ENCODE measurements around the gene IGF2BP1. TPM values are rescaled to one million over a fixed set of nuclear protein-coding genes. Genes with fewer than 3 reads are reported as not detected.

IGF2BP1 gene
- total RNA-seq, 5 donors from 2014 or later (not counting 1 experiment from before 2014, with no cell fraction given): 0.43 to 1.4 (median 0.61) TPM; not detected in 2

DNA sequence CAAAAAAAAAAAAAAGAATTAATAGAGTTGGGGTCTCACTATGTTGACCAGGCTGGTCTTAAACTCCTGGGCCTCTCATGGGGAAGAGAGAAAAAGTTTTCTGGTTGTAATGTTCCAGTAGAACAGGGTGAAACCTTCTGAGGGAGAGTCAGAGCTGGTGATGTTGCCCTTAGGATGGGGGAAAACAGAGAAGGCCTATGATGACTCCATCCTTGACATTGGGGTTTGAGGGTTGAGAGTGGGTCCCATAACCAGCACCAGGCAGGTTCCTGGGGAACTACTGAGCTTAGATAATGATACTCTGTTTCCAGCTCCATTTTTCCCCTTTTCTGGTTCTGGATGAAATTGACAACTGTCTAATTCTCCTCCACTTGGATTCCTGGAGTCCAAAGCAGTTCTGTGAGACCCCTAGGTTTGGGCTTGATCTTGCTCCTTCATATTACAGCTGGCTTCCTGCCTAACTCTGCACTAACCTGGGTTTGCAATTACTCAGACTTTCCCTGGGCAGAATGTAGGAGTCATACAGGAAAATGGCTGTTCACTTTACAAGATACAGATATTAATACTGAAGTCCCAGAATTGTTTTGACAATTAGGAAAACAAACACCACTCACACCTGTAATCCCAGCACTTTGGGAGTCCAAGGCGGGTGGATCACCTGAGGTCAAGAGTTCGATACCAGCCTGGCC is 72.5 kb downstream of the IGF2BP1 start:
- no peaks in the 10 kb centered on the region for H3K36me3 ChIP-seq (ENCODE audit: control insufficient read depth in 2 of 2, extremely low read depth in 1 of 2, insufficient read depth in 1 of 2, low read length in 1 of 2)
- Mint-ChIP-seq H3K9me3 (no peaks in the 10 kb centered on the region), H3K36me3 (no peaks in the 10 kb centered on the region), H3K4me3 (no peak overlapping the region), H3K4me1 (no peaks in the 10 kb centered on the region), H3K27ac (no peak overlapping the region), H3K27me3 (peaks cover 2 to 5% of the 10 kb centered on the region in 2 donors)
- H3K27ac ChIP-seq (ENCODE audit: low read length): no peak overlapping the region
- peaks cover 0 to 3% of the 10 kb centered on the region in 2 experiments for H3K27me3 ChIP-seq (replicated peaks in 1 of 2; ENCODE audit: control insufficient read depth in 2 of 2, extremely low read depth in 1 of 2, insufficient read depth in 2 of 2, low read length in 1 of 2)
- ATAC-seq (replicated peaks in 1 of 4) (no peak), DNase-seq (no peak)
- ChIA-PET CTCF (no interaction called here), POLR2A (no interaction called here)
- no peaks in the 10 kb centered on the region for H3K4me1 ChIP-seq (ENCODE audit: control insufficient read depth in 1 of 2, extremely low read depth in 1 of 2, insufficient read depth in 2 of 2, low read length in 2 of 2)
- H3K9me3 ChIP-seq: no peaks in the 10 kb centered on the region
- no peak overlapping the region for H3K4me3 ChIP-seq (ENCODE audit: control insufficient read depth in 1 of 2, extremely low read depth in 1 of 2, low read length in 1 of 2)
- no CpG with 5 or more reads among the region's 2 CpGs for WGBS (ENCODE audit: insufficient coverage)

DNA sequence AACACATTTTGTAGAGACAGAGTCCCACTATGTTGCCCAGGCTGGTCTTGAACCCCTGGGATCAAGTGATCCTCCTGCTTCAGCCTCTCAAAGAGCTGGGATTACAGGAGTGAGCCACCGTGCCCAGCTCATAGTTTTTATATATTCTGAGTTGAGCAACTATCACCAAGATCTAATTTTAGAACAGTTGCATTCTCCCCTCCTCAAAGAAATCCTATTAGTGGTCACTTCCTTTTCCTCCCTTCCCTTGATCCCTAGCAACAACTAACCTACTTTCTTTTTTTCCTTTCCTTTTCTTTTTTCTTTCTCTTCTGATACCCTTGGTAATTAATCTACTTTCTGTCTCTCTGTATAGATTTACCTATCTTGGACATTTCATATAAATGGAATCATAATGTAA is 73.9 kb downstream of the IGF2BP1 start:
- H3K27ac Mint-ChIP-seq: no peak overlapping the region

DNA sequence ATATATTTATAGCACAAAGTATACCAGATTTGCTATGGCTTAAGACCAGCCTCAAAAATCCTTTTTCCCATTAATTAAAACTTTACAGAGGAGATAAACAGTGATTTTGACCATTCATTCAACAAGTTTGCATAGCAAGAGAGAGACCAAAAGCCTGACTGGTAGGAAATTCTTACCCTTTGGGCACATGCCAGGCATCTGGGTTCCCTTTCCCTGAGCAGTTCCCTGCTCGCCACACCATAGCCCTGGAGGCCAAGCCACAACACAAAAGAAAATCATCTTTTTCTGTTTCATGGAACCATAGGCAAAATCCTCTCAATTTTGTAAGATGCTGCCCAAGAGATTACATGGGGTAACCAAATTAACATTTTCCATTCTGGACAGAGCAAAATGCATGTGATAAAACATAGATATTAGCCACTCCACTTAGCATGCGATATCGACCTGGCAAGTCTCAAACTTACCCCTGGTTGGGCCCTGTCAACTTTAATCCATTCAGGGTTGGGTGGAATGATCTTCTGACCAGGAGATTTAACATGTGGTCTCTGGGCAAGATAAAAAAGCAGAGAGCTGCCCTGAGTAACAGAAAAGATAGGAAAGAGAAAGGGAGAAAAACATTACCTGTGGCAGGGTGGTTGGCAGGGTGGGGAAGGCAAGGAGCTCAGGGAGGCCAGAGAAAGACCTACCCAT is 77.8 kb downstream of the IGF2BP1 start:
- ATAC-seq (replicated peaks in 1 of 4): no peak
- Histone ChIP-seq H3K36me3 (ENCODE audit: control insufficient read depth in 2 of 2, extremely low read depth in 1 of 2, insufficient read depth in 1 of 2, low read length in 1 of 2) (no peaks in the 10 kb centered on the region), H3K27ac (ENCODE audit: low read length) (no peak overlapping the region), H3K4me3 (ENCODE audit: control insufficient read depth in 1 of 2, extremely low read depth in 1 of 2, low read length in 1 of 2) (no peak overlapping the region), H3K4me1 (ENCODE audit: control insufficient read depth in 1 of 2, extremely low read depth in 1 of 2, insufficient read depth in 2 of 2, low read length in 2 of 2) (no peaks in the 10 kb centered on the region), H3K9me3 (no peaks in the 10 kb centered on the region), H3K27me3 (replicated peaks in 1 of 2; ENCODE audit: control insufficient read depth in 2 of 2, extremely low read depth in 1 of 2, insufficient read depth in 2 of 2, low read length in 1 of 2) (peaks cover 3 to 9% of the 10 kb centered on the region in 2 experiments)
- DNase-seq: no peak
- H3K9me3 Mint-ChIP-seq: no peaks in the 10 kb centered on the region
- CTCF ChIA-PET: interaction anchor here in 1 of 2 donors (0.6 kb wide), 1 partner anchor 227 kb away, joined by 3 read pairs; no protein-coding TSS in a partner anchor
- no peak overlapping the region for H3K4me3 Mint-ChIP-seq
- H3K36me3 Mint-ChIP-seq: no peaks in the 10 kb centered on the region
- POLR2A ChIA-PET: interaction anchor here in 1 of 2 donors (0.5 kb wide), 1 partner anchor 23 kb away, joined by 3 read pairs; no protein-coding TSS in a partner anchor
- H3K27ac Mint-ChIP-seq: no peak overlapping the region
- H3K27me3 Mint-ChIP-seq: peaks cover 35 to 38% of the 10 kb centered on the region in 2 donors
- H3K4me1 Mint-ChIP-seq: no peaks in the 10 kb centered on the region
- WGBS (ENCODE audit: insufficient coverage): 100% methylated on average over 1 of the region's 3 CpGs

More for the DNA sequence above, 73.9 kb downstream of the IGF2BP1 start:
- Histone ChIP-seq H3K9me3 (no peaks in the 10 kb centered on the region), H3K4me1 (ENCODE audit: control insufficient read depth in 1 of 2, extremely low read depth in 1 of 2, insufficient read depth in 2 of 2, low read length in 2 of 2) (no peaks in the 10 kb centered on the region), H3K36me3 (ENCODE audit: control insufficient read depth in 2 of 2, extremely low read depth in 1 of 2, insufficient read depth in 1 of 2, low read length in 1 of 2) (no peaks in the 10 kb centered on the region), H3K27me3 (replicated peaks in 1 of 2; ENCODE audit: control insufficient read depth in 2 of 2, extremely low read depth in 1 of 2, insufficient read depth in 2 of 2, low read length in 1 of 2) (peaks cover 2 to 6% of the 10 kb centered on the region in 2 experiments), H3K4me3 (ENCODE audit: control insufficient read depth in 1 of 2, extremely low read depth in 1 of 2, low read length in 1 of 2) (no peak overlapping the region), H3K27ac (ENCODE audit: low read length) (no peak overlapping the region)
- H3K36me3 Mint-ChIP-seq: no peaks in the 10 kb centered on the region
- DNase-seq (no peak), ATAC-seq (replicated peaks in 1 of 4) (no peak)
- CTCF ChIA-PET: no interaction called here
- H3K4me1 Mint-ChIP-seq: no peaks in the 10 kb centered on the region
- H3K27me3 Mint-ChIP-seq: peaks cover 10 to 12% of the 10 kb centered on the region in 2 donors
- no CpG with 5 or more reads among the region's 1 CpG for WGBS (ENCODE audit: insufficient coverage)
- POLR2A ChIA-PET: interaction anchor here in 1 of 2 donors (0.9 kb wide), 1 partner anchor 986 kb away, joined by 7 read pairs; no protein-coding TSS in a partner anchor
- H3K9me3 Mint-ChIP-seq: no peaks in the 10 kb centered on the region
- no peak overlapping the region for H3K4me3 Mint-ChIP-seq

DNA sequence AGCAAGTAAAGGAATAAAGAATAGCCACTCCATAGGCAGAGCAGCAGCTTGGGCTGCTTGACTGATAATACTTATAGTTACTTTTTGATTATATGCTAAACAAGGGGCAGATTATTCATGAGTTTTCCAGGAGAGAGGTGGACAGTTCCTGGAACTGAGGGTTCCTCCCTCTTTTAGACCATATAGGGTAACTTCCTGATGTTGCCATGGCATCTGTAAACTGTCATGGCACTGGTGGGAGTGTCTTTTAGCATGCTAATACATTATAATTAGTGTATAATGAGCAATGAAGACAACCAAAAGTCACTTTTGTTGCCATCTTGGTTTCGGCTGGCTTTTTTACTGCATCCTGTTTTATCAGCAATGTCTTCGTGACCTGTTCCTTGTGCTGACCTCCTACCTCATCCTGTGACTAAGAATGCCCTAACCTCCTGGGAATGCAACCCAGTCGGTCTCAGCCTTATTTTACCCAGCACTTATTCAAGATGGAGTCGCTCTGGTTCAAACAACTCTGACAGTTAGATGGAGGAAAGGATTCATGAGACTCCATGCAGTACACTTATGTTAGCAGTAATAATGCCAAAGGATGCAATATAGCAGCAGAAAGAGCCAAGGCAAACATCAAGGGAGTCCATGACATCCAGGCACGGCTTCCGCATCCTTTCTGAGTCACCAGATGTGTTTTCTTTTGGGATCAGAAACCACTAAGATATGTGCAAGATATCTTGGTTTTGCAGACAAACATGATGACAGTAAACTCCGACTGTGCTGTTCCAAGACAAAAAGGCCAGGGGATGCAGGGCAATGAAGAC is 79.6 kb downstream of the IGF2BP1 start:
- H3K27me3 ChIP-seq (replicated peaks in 1 of 2; ENCODE audit: control insufficient read depth in 2 of 2, extremely low read depth in 1 of 2, insufficient read depth in 2 of 2, low read length in 1 of 2): peaks cover 3 to 11% of the 10 kb centered on the region in 2 experiments
- ChIA-PET CTCF (no interaction called here), POLR2A (no interaction called here)
- no peaks in the 10 kb centered on the region for H3K4me1 Mint-ChIP-seq
- no peak overlapping the region for H3K27ac ChIP-seq (ENCODE audit: low read length)
- ATAC-seq (replicated peaks in 1 of 4) (no peak), DNase-seq (no peak)
- no peaks in the 10 kb centered on the region for H3K4me1 ChIP-seq (ENCODE audit: control insufficient read depth in 1 of 2, extremely low read depth in 1 of 2, insufficient read depth in 2 of 2, low read length in 2 of 2)
- H3K36me3 ChIP-seq (ENCODE audit: control insufficient read depth in 2 of 2, extremely low read depth in 1 of 2, insufficient read depth in 1 of 2, low read length in 1 of 2): no peaks in the 10 kb centered on the region
- no peaks in the 10 kb centered on the region for H3K9me3 Mint-ChIP-seq
- no peak overlapping the region for H3K27ac Mint-ChIP-seq
- no peak overlapping the region for H3K4me3 Mint-ChIP-seq
- 86% methylated on average over 5 of the region's 7 CpGs for WGBS (ENCODE audit: insufficient coverage)
- H3K27me3 Mint-ChIP-seq: peaks cover 37 to 39% of the 10 kb centered on the region in 2 donors
- H3K36me3 Mint-ChIP-seq: no peaks in the 10 kb centered on the region
- H3K9me3 ChIP-seq: no peaks in the 10 kb centered on the region
- H3K4me3 ChIP-seq (ENCODE audit: control insufficient read depth in 1 of 2, extremely low read depth in 1 of 2, low read length in 1 of 2): no peak overlapping the region

DNA sequence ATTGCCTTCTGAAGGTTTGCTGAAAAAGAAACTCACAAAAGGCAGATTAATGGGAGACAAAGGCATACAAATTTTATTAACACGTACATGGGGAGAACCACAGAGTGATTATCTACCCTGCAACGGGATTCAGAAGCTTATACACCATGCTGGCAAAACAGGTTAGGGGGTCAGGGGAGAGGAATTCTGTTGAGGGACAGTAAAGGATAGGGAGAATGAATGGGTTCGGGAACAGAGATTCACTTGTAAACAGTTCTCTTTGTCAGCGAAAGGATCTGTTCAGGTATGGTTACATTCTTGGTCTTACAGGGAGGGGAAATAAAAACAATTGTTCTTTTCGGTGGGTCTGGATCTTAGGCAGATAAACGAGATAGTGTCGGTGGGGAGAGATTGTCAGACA is 81.1 kb downstream of the IGF2BP1 start:
- Histone ChIP-seq H3K4me3 (ENCODE audit: control insufficient read depth in 1 of 2, extremely low read depth in 1 of 2, low read length in 1 of 2) (no peak overlapping the region), H3K27me3 (replicated peaks in 1 of 2; ENCODE audit: control insufficient read depth in 2 of 2, extremely low read depth in 1 of 2, insufficient read depth in 2 of 2, low read length in 1 of 2) (peaks cover 3 to 15% of the 10 kb centered on the region in 2 experiments), H3K36me3 (ENCODE audit: control insufficient read depth in 2 of 2, extremely low read depth in 1 of 2, insufficient read depth in 1 of 2, low read length in 1 of 2) (no peaks in the 10 kb centered on the region), H3K4me1 (ENCODE audit: control insufficient read depth in 1 of 2, extremely low read depth in 1 of 2, insufficient read depth in 2 of 2, low read length in 2 of 2) (no peaks in the 10 kb centered on the region), H3K27ac (ENCODE audit: low read length) (no peak overlapping the region), H3K9me3 (no peaks in the 10 kb centered on the region)
- H3K27ac Mint-ChIP-seq: no peak overlapping the region
- WGBS (ENCODE audit: insufficient coverage): 86% methylated on average over 3 of the region's 7 CpGs
- POLR2A ChIA-PET: no interaction called here
- CTCF ChIA-PET: no interaction called here
- DNase-seq (no peak), ATAC-seq (replicated peaks in 1 of 4) (no peak)
- no peaks in the 10 kb centered on the region for H3K4me1 Mint-ChIP-seq
- peaks cover 36 to 43% of the 10 kb centered on the region in 2 donors for H3K27me3 Mint-ChIP-seq
- H3K36me3 Mint-ChIP-seq: no peaks in the 10 kb centered on the region
- H3K4me3 Mint-ChIP-seq: no peak overlapping the region
- H3K9me3 Mint-ChIP-seq: no peaks in the 10 kb centered on the region

DNA sequence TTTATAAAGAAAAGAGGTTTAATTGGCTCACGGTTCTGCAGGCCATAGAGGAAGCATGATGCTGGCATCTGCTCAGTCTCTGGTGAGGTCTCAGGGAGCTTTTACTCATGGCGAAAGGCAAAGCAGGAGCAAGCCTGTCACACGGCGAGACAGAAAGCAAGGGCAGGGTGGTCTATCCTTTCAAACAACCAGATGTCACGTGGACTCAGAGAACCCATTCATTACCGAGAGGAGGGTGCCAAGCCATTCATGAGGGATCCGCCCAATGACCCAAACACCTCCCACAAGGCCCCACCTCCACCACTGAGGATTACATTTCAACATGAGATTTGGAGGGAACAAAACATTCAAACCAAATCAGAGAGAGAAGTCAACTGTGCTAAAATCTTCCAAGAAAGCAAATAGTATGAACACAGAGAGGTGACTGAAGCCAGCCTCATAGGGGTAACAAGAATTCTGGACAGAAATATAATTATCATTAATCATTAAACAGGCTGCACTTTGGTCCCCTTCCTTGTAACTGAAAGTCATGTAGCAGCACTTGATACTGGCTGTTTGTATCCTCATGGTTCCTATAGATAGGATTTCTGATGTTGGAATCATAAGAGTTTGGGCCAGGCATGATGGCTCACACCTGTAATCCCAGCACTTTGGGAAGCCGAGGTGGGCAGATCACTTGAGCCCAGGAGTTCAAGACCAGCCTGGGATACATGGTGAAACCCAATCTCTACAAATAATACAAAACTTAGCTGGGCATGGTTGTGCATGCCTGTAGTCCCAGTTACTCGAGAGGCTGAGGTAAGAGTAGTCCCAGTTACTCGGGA is 82.9 kb downstream of the IGF2BP1 start:
- ATAC-seq (replicated peaks in 1 of 4) (no peak), DNase-seq (no peak)
- H3K4me1 ChIP-seq (ENCODE audit: control insufficient read depth in 1 of 2, extremely low read depth in 1 of 2, insufficient read depth in 2 of 2, low read length in 2 of 2): no peaks in the 10 kb centered on the region
- Mint-ChIP-seq H3K9me3 (no peaks in the 10 kb centered on the region), H3K4me1 (no peaks in the 10 kb centered on the region), H3K4me3 (no peak overlapping the region), H3K27ac (no peak overlapping the region), H3K36me3 (no peaks in the 10 kb centered on the region), H3K27me3 (peaks cover 29 to 40% of the 10 kb centered on the region in 2 donors)
- no peak overlapping the region for H3K4me3 ChIP-seq (ENCODE audit: control insufficient read depth in 1 of 2, extremely low read depth in 1 of 2, low read length in 1 of 2)
- POLR2A ChIA-PET: no interaction called here
- H3K27me3 ChIP-seq (replicated peaks in 1 of 2; ENCODE audit: control insufficient read depth in 2 of 2, extremely low read depth in 1 of 2, insufficient read depth in 2 of 2, low read length in 1 of 2): peaks cover 3 to 14% of the 10 kb centered on the region in 2 experiments
- no peak overlapping the region for H3K27ac ChIP-seq (ENCODE audit: low read length)
- no peaks in the 10 kb centered on the region for H3K36me3 ChIP-seq (ENCODE audit: control insufficient read depth in 2 of 2, extremely low read depth in 1 of 2, insufficient read depth in 1 of 2, low read length in 1 of 2)
- 83% methylated on average over 4 of the region's 10 CpGs for WGBS (ENCODE audit: insufficient coverage)
- CTCF ChIA-PET: no interaction called here
- no peaks in the 10 kb centered on the region for H3K9me3 ChIP-seq
